Neural progenitor cell (in vitro differentiated cells): Measurements from ENCODE around the gene SLAMF7.

Experiments used
- EZH2 ChIP-seq: fragments of 200-600 bp; sonication (generic); IDR thresholded peaks from 2 replicates; pipeline ENCODE4 v1.6.1; 2017; ENCODE audit warnings: antibody characterized with exemption, mild to moderate bottlenecking, moderate library complexity
- EZH2phosphoT487 ChIP-seq: fragments of 200-600 bp; sonication (generic); IDR thresholded peaks from 2 replicates; pipeline ENCODE4 v1.6.1; 2017; ENCODE audit warnings: antibody characterized with exemption
- TF ChIP-seq, protein P1 (sequence below): fragments of 200-600 bp; sonication (generic); IDR thresholded peaks from 2 replicates; pipeline ENCODE4 v1.5.1; 2017; ENCODE audit warnings: antibody characterized with exemption, mild to moderate bottlenecking

GRCh38 chr1:160704250-160704649 is 34.8 kb upstream of the SLAMF7 start:
- TF ChIP-seq, protein P1, sequence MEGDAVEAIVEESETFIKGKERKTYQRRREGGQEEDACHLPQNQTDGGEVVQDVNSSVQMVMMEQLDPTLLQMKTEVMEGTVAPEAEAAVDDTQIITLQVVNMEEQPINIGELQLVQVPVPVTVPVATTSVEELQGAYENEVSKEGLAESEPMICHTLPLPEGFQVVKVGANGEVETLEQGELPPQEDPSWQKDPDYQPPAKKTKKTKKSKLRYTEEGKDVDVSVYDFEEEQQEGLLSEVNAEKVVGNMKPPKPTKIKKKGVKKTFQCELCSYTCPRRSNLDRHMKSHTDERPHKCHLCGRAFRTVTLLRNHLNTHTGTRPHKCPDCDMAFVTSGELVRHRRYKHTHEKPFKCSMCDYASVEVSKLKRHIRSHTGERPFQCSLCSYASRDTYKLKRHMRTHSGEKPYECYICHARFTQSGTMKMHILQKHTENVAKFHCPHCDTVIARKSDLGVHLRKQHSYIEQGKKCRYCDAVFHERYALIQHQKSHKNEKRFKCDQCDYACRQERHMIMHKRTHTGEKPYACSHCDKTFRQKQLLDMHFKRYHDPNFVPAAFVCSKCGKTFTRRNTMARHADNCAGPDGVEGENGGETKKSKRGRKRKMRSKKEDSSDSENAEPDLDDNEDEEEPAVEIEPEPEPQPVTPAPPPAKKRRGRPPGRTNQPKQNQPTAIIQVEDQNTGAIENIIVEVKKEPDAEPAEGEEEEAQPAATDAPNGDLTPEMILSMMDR = no peak
- TF ChIP-seq EZH2phosphoT487 (no peak), EZH2 (no peak)
